ENCODE data around the gene RPS3.
A peak's percentile ranks its signal among the peaks of the same experiment; 100 is the strongest.

Gene RPS3

DNA sequence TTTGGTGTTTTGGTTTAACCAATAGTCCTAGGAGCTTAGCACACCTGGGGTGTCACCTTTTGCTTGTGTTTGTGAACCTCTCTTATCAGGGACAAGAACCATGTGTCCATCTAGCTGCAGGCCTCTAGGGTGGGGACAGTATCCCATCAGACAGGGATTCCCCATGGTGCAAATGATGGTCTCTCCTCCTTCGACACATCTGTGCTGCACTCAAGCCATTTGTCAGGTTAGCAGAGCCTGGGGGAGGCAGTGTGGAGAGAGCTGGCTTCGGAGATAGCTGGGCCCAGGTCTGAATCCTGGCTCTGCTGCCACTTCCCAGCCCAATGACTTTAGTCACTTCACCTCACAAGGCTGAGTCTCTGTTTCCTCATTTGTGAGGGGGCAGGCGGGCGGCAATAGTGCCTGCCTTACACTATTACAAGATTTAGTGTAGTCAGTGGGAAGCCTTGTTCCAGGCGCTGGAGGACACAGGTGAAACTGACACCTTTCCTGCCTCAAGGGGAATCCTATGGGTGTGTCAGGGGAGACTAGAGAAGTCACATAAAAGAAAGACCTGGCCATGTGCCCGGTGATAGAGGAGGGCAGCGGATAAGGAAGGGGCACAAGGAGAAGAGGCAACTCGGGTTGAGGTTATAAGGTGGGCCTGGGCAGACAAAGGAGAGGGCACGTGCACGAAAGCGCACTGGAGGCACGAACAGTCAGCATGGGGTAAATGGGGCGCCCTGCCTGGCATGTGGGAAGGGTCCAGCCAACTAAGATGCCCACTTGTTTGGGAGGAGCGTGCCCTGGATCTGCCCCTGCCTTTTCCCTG lies 21.1 kb downstream of the RPS3 start:
- DNase-seq (ENCODE audit: low read depth) = no peak

GRCh38 chr11:75421035-75421602 lies 21.8 kb downstream of the RPS3 start:
- DNase-seq (ENCODE audit: low read depth) = no peak

GRCh38 chr11:75421902-75422247 lies 22.6 kb downstream of the RPS3 start:
- DNase-seq (ENCODE audit: low read depth) = no peak

DNA sequence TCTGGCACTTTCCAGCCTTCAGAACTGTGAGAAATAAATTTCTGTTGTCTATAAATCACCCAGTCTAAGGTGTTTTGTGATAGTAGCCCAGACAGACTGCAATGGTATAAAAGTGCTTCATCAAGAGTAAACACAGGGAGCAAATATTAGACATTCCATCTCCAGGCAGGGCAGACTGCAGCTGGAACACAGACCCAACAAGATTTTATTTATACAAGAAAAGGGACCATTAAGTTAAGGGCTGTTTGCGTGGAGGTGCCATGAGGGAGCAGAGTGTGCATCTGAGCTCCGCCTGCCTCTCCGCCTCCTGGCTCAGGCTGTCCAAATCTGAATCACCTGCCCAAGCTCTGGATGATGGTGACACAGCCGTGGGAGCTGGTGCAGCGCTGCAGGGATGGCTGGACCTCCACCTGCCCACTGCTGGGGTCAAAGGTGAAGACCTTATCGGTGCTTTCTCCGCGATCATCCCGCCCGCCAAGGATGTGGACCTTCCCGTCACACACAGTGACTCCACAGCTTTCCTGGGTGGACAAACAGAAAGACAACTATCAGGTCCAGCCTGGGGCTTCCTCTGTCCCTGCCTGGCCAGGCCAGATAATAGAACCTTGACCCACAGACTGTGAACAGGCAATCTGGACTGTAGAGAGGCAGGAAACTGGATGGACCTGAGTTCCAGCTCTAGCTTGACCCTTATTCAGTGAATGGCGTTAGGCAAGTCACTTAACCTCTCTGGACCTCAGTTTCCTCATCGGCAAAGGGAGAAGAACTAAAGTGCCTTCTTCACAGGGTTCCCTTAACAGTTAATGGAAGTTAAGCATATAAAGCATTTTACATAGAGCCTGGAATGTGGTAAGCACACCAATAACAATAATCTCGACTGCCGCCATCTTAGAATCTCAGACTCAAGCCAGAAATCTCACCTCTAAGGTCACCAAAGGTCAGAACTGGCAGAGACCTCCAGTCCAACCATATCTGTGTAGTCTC lies 23.2 kb downstream of the RPS3 start:
- no peak for DNase-seq (ENCODE audit: low read depth)

- no peak for DNase-seq (ENCODE audit: low read depth)
Observed at GRCh38 chr11:75423721-75424120, 24.4 kb downstream of the RPS3 start.

- DNase-seq (ENCODE audit: low read depth) = no peak
Observed at GRCh38 chr11:75424396-75424795, 25.1 kb downstream of the RPS3 start.

DNA sequence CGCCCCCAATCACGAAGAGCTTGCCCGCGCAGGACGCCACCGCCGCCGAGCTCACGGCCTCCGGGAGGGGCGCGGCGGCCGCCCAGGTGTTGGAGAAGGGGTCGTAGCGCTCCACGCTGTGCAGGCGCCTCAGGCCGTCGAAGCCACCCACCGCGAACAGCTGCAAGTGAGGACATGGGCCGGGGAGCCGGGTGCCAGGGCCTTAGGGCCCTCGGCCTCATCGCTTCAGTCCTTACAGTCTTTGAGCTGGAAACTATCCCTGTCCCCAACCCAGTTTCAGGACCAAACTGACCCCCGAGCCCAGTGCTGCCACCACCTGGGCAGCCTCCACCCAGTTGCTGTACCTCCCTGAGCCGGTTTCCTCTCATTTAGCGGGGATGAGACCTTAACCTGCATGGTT lies 26.1 kb downstream of the RPS3 start:
- DNase-seq (ENCODE audit: low read depth) = no peak

DNA sequence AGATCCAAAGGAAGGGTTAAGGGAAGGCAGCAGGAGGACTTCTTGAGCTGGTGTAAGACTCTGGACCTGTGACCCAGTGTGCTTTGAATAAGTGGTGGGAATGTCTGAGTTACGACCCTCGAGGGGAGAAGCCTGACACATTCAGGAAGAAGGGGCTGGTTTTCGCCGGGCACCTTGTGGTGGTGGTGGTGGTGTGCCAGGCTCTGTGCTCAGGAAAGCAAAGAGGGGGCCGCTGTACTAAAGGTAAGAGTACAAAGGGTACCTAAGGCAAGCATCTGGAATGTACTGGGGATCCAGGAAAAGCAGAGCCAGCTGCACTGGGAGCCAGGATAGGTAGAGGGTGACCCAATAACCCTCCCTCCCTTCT lies 27.4 kb downstream of the RPS3 start:
- no peak for DNase-seq (ENCODE audit: low read depth)

GRCh38 chr11:75427181-75427580 lies 27.9 kb downstream of the RPS3 start:
- no peak for DNase-seq (ENCODE audit: low read depth)

DNA sequence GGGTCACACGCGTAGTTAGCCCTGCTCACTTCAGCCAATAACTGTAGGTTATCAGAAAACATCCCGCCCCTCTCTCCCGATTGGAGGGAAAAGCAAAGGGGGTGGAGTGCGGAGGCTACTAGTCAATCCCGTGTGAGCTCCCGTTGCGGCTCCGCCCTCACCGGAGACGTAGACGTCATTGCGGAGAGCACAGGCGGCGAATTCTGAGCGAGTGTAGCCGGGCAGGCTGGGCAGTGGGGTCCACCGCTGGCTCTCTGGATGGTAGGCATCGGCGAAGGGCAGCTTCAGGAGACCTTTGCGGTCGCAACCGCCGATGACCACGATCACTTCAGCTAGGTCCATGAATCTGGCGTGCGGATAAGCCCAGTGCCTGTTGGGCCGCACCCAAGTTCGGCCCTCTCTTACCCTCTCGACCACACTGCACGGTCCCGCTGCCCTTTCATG lies 29.0 kb downstream of the RPS3 start:
- DNase-seq (ENCODE audit: low read depth) = peak; percentile 29

GRCh38 chr11:75428989-75429640 lies 29.8 kb downstream of the RPS3 start:
- DNase-seq (ENCODE audit: low read depth) = no peak

- no peak for DNase-seq (ENCODE audit: low read depth)
Observed at GRCh38 chr11:75429641-75429901, 30.3 kb downstream of the RPS3 start.

DNA sequence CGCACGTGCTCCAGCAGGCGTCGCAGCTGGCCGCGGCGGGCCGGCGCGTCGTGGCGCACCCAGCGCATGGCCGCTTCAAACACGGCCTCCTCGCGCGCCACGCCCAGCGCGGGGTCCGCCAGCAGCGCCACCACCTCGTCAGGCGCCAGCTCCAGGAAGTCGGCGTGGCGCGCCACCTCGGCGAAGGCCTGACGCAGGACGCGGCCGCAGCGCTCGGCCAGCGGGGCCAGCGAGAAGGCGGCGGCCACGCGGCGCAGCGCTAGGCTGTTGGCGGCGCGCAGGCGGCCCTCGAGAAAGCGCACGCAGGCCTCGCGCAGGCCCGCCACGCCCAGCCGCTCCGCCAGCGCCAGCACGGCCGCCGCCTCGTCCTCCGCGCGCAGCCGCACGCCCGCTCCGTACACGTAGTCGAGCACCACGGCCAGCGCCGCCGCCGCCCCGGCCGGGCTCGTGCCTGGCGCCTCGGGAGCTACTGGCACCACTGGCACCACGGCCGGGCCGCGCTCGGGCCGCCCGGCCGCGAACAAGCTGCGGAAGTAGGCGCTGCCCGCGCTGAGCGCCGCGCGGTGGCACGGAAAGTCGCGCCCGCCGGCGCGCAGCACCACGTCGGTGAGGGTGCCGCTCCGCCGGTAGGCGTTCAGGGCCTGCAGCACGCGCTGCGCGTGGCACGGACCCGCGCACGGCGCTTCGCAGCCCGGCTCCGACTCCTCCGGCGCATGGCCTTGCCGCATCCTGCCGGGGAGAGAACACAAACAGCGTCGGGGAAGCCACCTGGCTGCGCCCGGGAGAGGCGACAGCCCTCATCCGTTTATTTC lies 30.8 kb downstream of the RPS3 start:
- peak; percentile 36 for DNase-seq (ENCODE audit: low read depth)

DNA sequence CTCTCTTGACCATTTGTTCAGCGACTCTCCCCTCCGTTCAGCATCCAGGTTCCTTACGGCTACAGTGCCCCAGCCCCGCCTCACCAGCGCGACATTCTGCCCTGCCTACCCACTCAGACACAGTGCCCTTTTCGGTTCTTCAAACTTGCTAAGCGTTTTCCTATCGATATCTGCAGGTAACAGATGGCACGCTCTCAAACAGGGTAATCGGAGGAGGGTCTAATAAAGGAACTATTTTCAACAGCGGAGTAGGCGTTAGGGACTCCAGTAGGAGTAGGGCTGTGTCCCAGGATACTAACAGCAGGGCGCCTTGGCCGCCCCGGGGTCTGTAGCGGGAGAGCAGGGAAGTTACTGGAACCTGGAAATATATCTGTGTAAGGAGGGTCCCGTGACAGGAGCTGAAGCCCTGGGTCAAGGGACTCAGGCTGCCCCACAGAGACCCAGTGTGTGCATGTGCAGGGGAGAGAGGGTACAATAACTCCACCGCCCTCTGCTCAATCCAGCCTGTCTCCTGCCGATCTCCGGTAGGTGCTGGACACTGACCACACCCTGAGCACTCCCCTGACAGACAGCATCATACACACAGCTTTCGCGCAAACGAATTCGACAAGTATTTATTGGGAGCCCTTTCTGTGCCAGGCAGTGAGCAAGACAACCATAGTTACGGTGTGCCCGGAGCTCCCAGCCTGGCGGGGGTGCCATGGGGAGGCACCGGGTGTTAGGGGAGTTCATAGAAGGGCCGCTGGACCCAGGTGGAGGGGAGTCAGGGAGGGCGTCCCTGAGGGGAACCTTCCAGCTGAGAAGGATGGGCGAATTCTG lies 31.6 kb downstream of the RPS3 start:
- no peak for DNase-seq (ENCODE audit: low read depth)

GRCh38 chr11:75431533-75432525 lies 32.5 kb downstream of the RPS3 start:
- DNase-seq (ENCODE audit: low read depth) = no peak

DNA sequence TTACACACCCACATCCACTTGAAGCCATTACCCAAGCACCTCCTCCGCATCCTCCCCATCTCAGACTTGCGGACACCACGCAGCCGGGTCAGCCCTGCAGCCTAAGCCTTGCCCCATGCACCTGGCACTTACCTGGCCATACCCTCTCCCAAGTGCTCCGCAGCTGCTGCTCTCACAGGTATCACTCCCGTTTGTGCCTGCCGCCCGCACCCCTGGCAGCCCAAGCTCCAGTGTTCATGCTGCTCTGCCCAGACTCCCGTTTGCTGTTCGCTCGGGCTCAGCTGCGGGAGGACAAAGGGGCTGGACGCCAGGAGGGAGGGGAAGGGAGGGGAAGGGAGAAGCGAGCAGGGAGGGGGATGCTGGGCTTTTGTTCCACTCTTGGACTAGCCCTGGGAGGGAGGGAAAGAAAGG lies 33.6 kb downstream of the RPS3 start, which contains the start of gene KLHL35:
Gene KLHL35, minus strand, starts transcription at position 293 of the 411 bp plus-strand sequence. CDS start 2,574 bp downstream, outside the sequence.
- no peak for DNase-seq (ENCODE audit: low read depth)

- DNase-seq (ENCODE audit: low read depth) = no peak
Observed at GRCh38 chr11:75433443-75433842, 34.1 kb downstream of the RPS3 start.

DNA sequence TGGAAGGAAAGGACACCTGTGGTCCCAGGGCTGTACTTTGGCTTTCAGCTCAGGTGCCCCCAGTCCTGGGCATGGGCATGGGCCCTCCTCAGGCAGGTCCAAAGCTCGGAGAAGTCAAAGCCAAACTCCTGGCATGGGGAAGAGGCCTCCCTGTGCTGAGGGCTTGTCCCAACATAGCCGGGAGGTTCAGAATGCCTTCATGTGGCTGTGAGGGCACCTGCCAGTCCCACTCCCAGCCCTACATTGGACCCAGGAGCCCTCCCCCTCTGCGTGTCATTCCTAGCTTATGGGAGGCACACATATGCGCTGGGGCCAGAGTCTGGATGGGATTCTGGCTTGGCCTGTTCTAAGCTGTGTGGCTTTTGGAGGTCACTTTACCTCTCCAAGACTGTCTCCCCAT lies 34.7 kb downstream of the RPS3 start:
- no peak for DNase-seq (ENCODE audit: low read depth)

DNA sequence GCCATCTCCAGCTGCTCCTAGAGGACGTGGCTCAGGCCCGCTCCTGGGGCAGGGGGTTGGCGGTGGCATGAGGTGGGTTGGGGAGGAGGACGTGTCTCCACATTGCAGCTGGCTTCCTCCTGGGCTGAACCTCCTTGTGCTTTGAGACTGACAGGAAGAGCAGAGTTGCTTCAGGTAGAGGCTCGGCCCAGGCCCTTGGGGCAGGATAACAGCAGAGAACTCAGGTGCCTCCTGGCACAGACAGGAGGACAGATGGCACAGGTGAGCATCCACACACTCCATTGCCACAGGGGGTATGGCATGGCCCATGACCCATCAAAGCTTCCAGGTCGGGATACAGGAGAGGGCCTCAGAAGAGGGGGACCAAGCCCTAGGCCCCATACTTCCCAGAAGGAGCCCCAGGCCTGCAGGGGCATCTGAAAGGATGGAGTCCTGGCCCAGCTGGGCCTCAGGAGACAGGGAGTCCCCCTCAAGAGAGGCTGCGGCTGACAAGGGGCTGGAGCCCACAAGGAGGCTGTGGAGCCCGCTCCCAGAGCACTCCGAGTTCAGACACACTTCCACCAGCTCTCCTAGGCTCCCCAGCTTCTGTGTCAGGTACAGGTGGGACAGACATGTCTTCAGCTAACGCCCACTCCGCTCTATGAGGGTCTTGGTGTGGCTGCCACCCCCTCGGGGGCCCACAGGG lies 35.7 kb downstream of the RPS3 start:
- no peak for DNase-seq (ENCODE audit: low read depth)
